Fibroblast of lung (primary cell): ENCODE measurements around the gene COG5. TPM values are rescaled to one million over a fixed set of nuclear protein-coding genes. Genes with fewer than 3 reads are reported as not detected.

ENCODE experiments used
- DNase-seq, 2 donors: peaks; one replicate each; pipeline versions ENCODE4 v3.0.0 to v3.0.0-alpha.2; 2010; ENCODE audit warnings: low read depth in 2 of 2
- H2AFZ ChIP-seq: 2 replicates; pipeline ENCODE4 v1.5.1; 2012; ENCODE audit warnings: low read length, control low read depth, inconsistent platforms
- H3K27ac ChIP-seq: 2 replicates; pipeline ENCODE4 v1.5.1; 2011; ENCODE audit warnings: low read length, control low read depth; ENCODE audit not compliant: insufficient read depth
- H3K27me3 ChIP-seq: 2 replicates; pipeline ENCODE4 v1.5.1; 2011; ENCODE audit warnings: mild to moderate bottlenecking, low read length; ENCODE audit not compliant: control insufficient read depth, insufficient read depth
- H3K36me3 ChIP-seq: 2 replicates; pipeline ENCODE4 v1.5.1; 2011; ENCODE audit warnings: low read length; ENCODE audit not compliant: control insufficient read depth, insufficient read depth
- H3K4me1 ChIP-seq: 2 replicates; pipeline ENCODE4 v1.5.1; 2011; ENCODE audit warnings: low read length; ENCODE audit not compliant: control insufficient read depth, insufficient read depth; ENCODE audit errors: extremely low read depth
- H3K4me2 ChIP-seq: 2 replicates; pipeline ENCODE4 v1.5.1; 2011; ENCODE audit warnings: low read length, control low read depth; ENCODE audit not compliant: insufficient read depth; ENCODE audit errors: extremely low read depth
- H3K4me3 ChIP-seq, 4 experiments: fragments of 200-600 bp in 1 of 4; sonication (generic) in 1 of 4; replicated peaks in 1 of 4; 2 replicates each; pipeline ENCODE4 v1.5.1; 2011 to 2016; ENCODE audit warnings: low read length in 4 of 4, low read depth in 3 of 4, mild to moderate bottlenecking in 3 of 4, control low read depth in 2 of 4, inconsistent platforms in 1 of 4, mixed read lengths in 1 of 4; ENCODE audit not compliant: insufficient read depth in 1 of 4; ENCODE audit errors: control extremely low read depth in 1 of 4
- H3K79me2 ChIP-seq: 2 replicates; pipeline ENCODE4 v1.5.1; 2012; ENCODE audit warnings: mild to moderate bottlenecking, low read length, inconsistent platforms; ENCODE audit not compliant: control insufficient read depth, insufficient read depth
- H3K9ac ChIP-seq: 2 replicates; pipeline ENCODE4 v1.5.1; 2011; ENCODE audit warnings: mild to moderate bottlenecking, low read length, control low read depth; ENCODE audit not compliant: insufficient read depth
- H3K9me3 ChIP-seq: 2 replicates; pipeline ENCODE4 v1.5.1; 2012; ENCODE audit warnings: low read depth, low read length; ENCODE audit not compliant: control insufficient read depth, insufficient read depth
- H4K20me1 ChIP-seq: 2 replicates; pipeline ENCODE4 v1.5.1; 2011; ENCODE audit warnings: low read length; ENCODE audit not compliant: control insufficient read depth, insufficient read depth; ENCODE audit errors: extremely low read depth
- EZH2 ChIP-seq: IDR thresholded peaks from 2 replicates; pipeline ENCODE4 v1.5.1; 2012; ENCODE audit warnings: low read length, control low read depth, mild to moderate bottlenecking; ENCODE audit errors: missing control alignments
- polyA plus RNA-seq, 2 donors: library from polyadenylated mRNA; depleted of rRNA in 1 of 2; stranded (reverse) in 1 of 2; unstranded in 1 of 2; fragments of >200 nt; gene quantifications; 2 replicates each; pipeline ENCODE4 v1.2.1, GENCODE V29; 2011 to 2012; ENCODE audit warnings: missing spikeins in 1 of 2
- total RNA-seq: library from RNA; depleted of rRNA; stranded (reverse); fragments of >200 nt; gene quantifications from 2 replicates; pipeline ENCODE4 v1.2.1, GENCODE V29; 2014
- TF ChIP-seq, protein P1 (sequence below), 2 donors: IDR thresholded peaks in 1 of 2; conservative IDR thresholded peaks in 1 of 2; 1 replicate in 1 of 2; 2 replicates in 1 of 2; pipeline ENCODE4 v1.5.1; 2011 to 2012; ENCODE audit warnings: low read length in 2 of 2, control low read depth in 1 of 2, inconsistent platforms in 1 of 2, low read depth in 1 of 2, mild to moderate bottlenecking in 1 of 2

COG5 gene
- total and polyA plus RNA-seq, 2 donors (not counting 1 experiment from before 2014, with no cell fraction given): 34.5 to 40.3 TPM

DNA sequence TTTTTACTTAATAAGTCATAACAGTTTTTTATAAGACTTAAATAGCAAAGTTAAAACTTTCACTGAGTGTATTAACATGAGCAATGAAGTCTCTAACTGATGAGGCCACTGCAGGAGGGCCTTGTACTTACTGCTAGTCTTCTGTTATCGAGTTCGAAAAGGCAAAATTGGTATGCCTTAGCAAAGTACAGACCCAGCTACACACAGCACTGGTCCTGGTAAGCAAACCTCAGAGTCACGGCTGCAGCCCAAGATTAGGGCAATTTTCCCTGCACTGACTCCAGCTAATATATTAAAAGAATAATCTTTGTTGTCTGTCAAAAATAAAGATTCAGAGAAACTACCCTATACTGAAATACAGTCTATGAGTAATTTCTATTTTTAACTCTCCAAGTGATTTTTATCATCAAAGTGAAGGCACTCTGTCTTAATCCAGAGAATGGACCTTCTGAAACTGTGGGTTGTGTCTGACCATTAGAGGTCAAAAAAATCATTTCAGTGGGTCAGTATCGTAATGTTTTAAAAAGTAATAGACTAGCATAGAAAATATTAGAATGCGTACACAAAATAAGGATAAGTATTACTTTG is 309.2 kb downstream of the COG5 start:
- TF ChIP-seq EZH2: no peak
- TF ChIP-seq, protein P1, sequence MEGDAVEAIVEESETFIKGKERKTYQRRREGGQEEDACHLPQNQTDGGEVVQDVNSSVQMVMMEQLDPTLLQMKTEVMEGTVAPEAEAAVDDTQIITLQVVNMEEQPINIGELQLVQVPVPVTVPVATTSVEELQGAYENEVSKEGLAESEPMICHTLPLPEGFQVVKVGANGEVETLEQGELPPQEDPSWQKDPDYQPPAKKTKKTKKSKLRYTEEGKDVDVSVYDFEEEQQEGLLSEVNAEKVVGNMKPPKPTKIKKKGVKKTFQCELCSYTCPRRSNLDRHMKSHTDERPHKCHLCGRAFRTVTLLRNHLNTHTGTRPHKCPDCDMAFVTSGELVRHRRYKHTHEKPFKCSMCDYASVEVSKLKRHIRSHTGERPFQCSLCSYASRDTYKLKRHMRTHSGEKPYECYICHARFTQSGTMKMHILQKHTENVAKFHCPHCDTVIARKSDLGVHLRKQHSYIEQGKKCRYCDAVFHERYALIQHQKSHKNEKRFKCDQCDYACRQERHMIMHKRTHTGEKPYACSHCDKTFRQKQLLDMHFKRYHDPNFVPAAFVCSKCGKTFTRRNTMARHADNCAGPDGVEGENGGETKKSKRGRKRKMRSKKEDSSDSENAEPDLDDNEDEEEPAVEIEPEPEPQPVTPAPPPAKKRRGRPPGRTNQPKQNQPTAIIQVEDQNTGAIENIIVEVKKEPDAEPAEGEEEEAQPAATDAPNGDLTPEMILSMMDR (conservative IDR thresholded peaks at IDR 0.05 in 1 of 2, IDR thresholded peaks at IDR 0.05 in 1 of 2; ENCODE audit: low read depth in 1 of 2, low read length in 2 of 2): no peak
- Histone ChIP-seq H3K79me2 (no peaks in the 10 kb centered on the region), H3K27ac (no peak overlapping the region), H3K4me1 (no peaks in the 10 kb centered on the region), H3K27me3 (no peaks in the 10 kb centered on the region), H3K4me2 (no peak overlapping the region), H2AFZ (no peak overlapping the region), H3K9ac (no peak overlapping the region), H3K9me3 (no peaks in the 10 kb centered on the region), H4K20me1 (no peaks in the 10 kb centered on the region), H3K36me3 (no peaks in the 10 kb centered on the region), H3K4me3 (no peak overlapping the region)
- no peak for DNase-seq

DNA sequence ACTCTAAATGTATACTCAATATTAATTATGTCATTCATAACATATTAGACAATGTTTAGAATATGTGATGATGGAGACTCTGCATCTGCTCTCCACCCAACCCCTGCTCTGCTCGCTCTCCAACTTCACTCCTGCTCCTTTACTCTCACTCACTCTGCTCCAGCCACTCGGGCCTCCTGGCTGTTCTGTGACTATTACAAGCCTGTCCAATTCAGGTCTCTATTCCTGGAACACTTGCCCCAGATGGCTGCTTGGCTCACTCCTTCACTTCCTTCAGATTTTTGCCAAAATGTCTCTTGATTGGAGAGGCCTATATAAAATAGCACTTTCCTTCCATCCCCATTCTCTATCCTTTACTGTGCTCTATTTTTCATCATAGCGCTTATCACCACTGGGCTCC is 310.1 kb downstream of the COG5 start:
- TF ChIP-seq, protein P1 (conservative IDR thresholded peaks at IDR 0.05 in 1 of 2, IDR thresholded peaks at IDR 0.05 in 1 of 2; ENCODE audit: low read depth in 1 of 2, low read length in 2 of 2): no peak
- no peak for TF ChIP-seq EZH2
- Histone ChIP-seq H3K27ac (no peak overlapping the region), H3K4me2 (no peak overlapping the region), H3K9me3 (no peaks in the 10 kb centered on the region), H3K4me1 (no peaks in the 10 kb centered on the region), H3K27me3 (no peaks in the 10 kb centered on the region), H2AFZ (no peak overlapping the region), H4K20me1 (no peaks in the 10 kb centered on the region), H3K36me3 (no peaks in the 10 kb centered on the region), H3K79me2 (no peaks in the 10 kb centered on the region), H3K4me3 (no peak overlapping the region), H3K9ac (no peak overlapping the region)
- DNase-seq: no peak

DNA sequence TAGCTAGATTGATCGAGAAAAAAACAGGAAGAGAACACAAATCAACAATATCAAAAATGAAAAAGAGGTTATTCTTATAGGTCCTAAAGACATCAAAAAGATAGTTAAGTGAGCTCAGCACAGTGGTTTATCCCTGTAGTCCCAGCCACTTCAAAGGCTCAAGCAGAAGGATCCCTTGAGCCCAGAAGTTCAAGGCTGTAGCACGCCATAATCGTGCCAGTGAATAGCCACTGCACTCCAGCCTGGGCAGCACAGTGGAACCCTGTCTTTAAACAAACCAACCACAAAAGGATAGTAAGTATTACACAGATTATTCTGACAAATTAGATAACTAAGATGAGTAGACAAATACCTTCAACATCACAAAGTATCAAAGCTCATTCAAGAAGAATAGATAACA is 311.8 kb downstream of the COG5 start:
- H3K27ac ChIP-seq: no peak overlapping the region
- no peak overlapping the region for H2AFZ ChIP-seq
- H3K4me3 ChIP-seq: no peak overlapping the region
- H3K27me3 ChIP-seq: no peaks in the 10 kb centered on the region
- no peaks in the 10 kb centered on the region for H3K79me2 ChIP-seq
- H3K4me2 ChIP-seq: no peak overlapping the region
- TF ChIP-seq EZH2: no peak
- TF ChIP-seq, protein P1 (conservative IDR thresholded peaks at IDR 0.05 in 1 of 2, IDR thresholded peaks at IDR 0.05 in 1 of 2; ENCODE audit: low read depth in 1 of 2, low read length in 2 of 2): no peak
- no peaks in the 10 kb centered on the region for H4K20me1 ChIP-seq
- no peaks in the 10 kb centered on the region for H3K4me1 ChIP-seq
- no peaks in the 10 kb centered on the region for H3K36me3 ChIP-seq
- DNase-seq: no peak
- H3K9me3 ChIP-seq: no peaks in the 10 kb centered on the region
- no peak overlapping the region for H3K9ac ChIP-seq
